ENCODE results near the gene TMEM151B. TPM values are rescaled to one million over a fixed set of nuclear protein-coding genes. Genes with fewer than 3 reads are reported as not detected.

The TMEM151B gene
- total and polyA plus RNA-seq, 2 of the 13 experiments (the other 11 are each of a cell fraction or from before 2014, with no cell fraction given): not detected

- H3K4me2 ChIP-seq (ENCODE audit: low read depth, low read length): no peak overlapping the region
- no peaks in the 10 kb centered on the region for H4K20me1 ChIP-seq (ENCODE audit: insufficient read depth, low read length)
- DNase-seq (ENCODE audit: low spot score) (no peak), FAIRE-seq (no peak), ATAC-seq (no peak)
- intact Hi-C loops (cut with micrococcal nuclease; ENCODE audit: unreplicated experiment): no loop called here
- no peak overlapping the region for H3K27ac ChIP-seq (ENCODE audit: extremely low read length, insufficient read depth, low read length)
- in situ Hi-C loops (cut with HindIII; ENCODE audit: extremely low pct_ligation_motif_present, low pct_unique_long_range_greater_than_20kb): no loop called here
- no TSS peak for BruUV-seq (replicated peaks)
- H3K4me1 ChIP-seq (ENCODE audit: insufficient read depth, low read length): no peaks in the 10 kb centered on the region
- no peaks in the 10 kb centered on the region for H3K9me3 ChIP-seq (ENCODE audit: low read length)
- no peaks in the 10 kb centered on the region for H3K79me2 ChIP-seq (ENCODE audit: insufficient read depth, low read length)
- 8% methylated on average over 1 of the region's 1 CpG for WGBS (ENCODE audit: low lambda C conversion rate)
- H3K36me3 ChIP-seq (replicated peaks in 1 of 2; ENCODE audit: control insufficient read depth in 1 of 2, insufficient read depth in 2 of 2, low read length in 2 of 2): no peaks in the 10 kb centered on the region
- no peak overlapping the region for H2AFZ ChIP-seq (ENCODE audit: low read length)
- ChIA-PET POLR2A (no interaction called here), CTCF (ENCODE audit: low intra/inter-chr PET ratio, low total read pairs) (no interaction called here)
- no peak for TF ChIP-seq SRY (CRISPR knock-in tag; IDR thresholded peaks at IDR 0.05)
- no peak for TF ChIP-seq THAP11 (CRISPR knock-in tag; IDR thresholded peaks at IDR 0.05)
- TF ChIP-seq TCF7 (IDR thresholded peaks at IDR 0.05; ENCODE audit: low read depth): no peak
- no peak for TF ChIP-seq CSRNP2 (CRISPR knock-in tag; conservative IDR thresholded peaks at IDR 0.05; ENCODE audit: low read depth)
- no peak overlapping the region for H3K4me3 ChIP-seq (replicated peaks in 1 of 3; ENCODE audit: insufficient read depth in 1 of 3, low read depth in 2 of 3, low read length in 3 of 3)
- H3K9ac ChIP-seq (ENCODE audit: insufficient read depth, low read depth, low read length): no peak overlapping the region
- H3K27me3 ChIP-seq (ENCODE audit: control insufficient read depth in 1 of 2, insufficient read depth in 2 of 2, low read length in 2 of 2): 0 out of 5 replicates have a peak, but pooled peaks cover 0 to 3% of the 10 kb centered on the region in 2 experiments
These were observed 86.2 kb downstream of the TMEM151B start for GRCh38 chr6:44356487-44356886.

MicroRNAs within 50 kb of the gene (microRNA counts, 767-probe panel; counts per million panel counts)
- microRNA hsa-miR-4647: not detected

Other genes with a start within 250 kb of the TMEM151B start
- 178 and 191 TPM in 2 replicates for gene MRPL14, start 143.0 kb upstream of the TMEM151B start, total RNA-seq (2016; rRNA removed; fragmentation: Illumina TruSeq; extraction: Trizol)
- gene MRPL14, start 143.0 kb upstream of the TMEM151B start, polyA plus RNA-seq (2011; rRNA removed): 157 and 166 TPM in 2 replicates
- gene TMEM63B, start 142.9 kb upstream of the TMEM151B start, total RNA-seq (2016; rRNA removed; fragmentation: Illumina TruSeq; extraction: Trizol): 13.9 and 27.4 TPM in 2 replicates
- gene TMEM63B, start 142.9 kb upstream of the TMEM151B start, polyA plus RNA-seq (2011; rRNA removed): 75.8 and 83.8 TPM in 2 replicates
- 0.07 TPM in 1 of 2 replicates, not detected in the other for gene CAPN11, start 111.6 kb upstream of the TMEM151B start, total RNA-seq (2016; rRNA removed; fragmentation: Illumina TruSeq; extraction: Trizol)
- 0.11 and 0.13 TPM in 2 replicates for gene CAPN11, start 111.6 kb upstream of the TMEM151B start, polyA plus RNA-seq (2011; rRNA removed)
- not detected in 2 replicates for gene MYMX, start 53.5 kb upstream of the TMEM151B start, total RNA-seq (2016; rRNA removed; fragmentation: Illumina TruSeq; extraction: Trizol)
- gene MYMX, start 53.5 kb upstream of the TMEM151B start, polyA plus RNA-seq (2011; rRNA removed): 0.14 TPM in 1 of 2 replicates, not detected in the other
- 23.1 and 43.2 TPM in 2 replicates for gene SLC29A1, start 46.9 kb upstream of the TMEM151B start, total RNA-seq (2016; rRNA removed; fragmentation: Illumina TruSeq; extraction: Trizol)
- gene SLC29A1, start 46.9 kb upstream of the TMEM151B start, polyA plus RNA-seq (2011; rRNA removed): 95.5 and 106 TPM in 2 replicates
- 1,472 and 2,212 TPM in 2 replicates for gene HSP90AB1, start 23.3 kb upstream of the TMEM151B start, total RNA-seq (2016; rRNA removed; fragmentation: Illumina TruSeq; extraction: Trizol)
- gene HSP90AB1, start 23.3 kb upstream of the TMEM151B start, polyA plus RNA-seq (2011; rRNA removed): 1,076 and 1,325 TPM in 2 replicates
- gene SLC35B2, start 12.9 kb upstream of the TMEM151B start, total RNA-seq (2016; rRNA removed; fragmentation: Illumina TruSeq; extraction: Trizol): 34.9 and 61.1 TPM in 2 replicates
- 148 and 168 TPM in 2 replicates for gene SLC35B2, start 12.9 kb upstream of the TMEM151B start, polyA plus RNA-seq (2011; rRNA removed)
- 14.5 and 15.0 TPM in 2 replicates for gene NFKBIE, start 4.9 kb upstream of the TMEM151B start, total RNA-seq (2016; rRNA removed; fragmentation: Illumina TruSeq; extraction: Trizol)
- gene NFKBIE, start 4.9 kb upstream of the TMEM151B start, polyA plus RNA-seq (2011; rRNA removed): 6.7 and 8.5 TPM in 2 replicates
- 13.7 and 24.1 TPM in 2 replicates for gene AARS2, start 42.9 kb downstream of the TMEM151B start, total RNA-seq (2016; rRNA removed; fragmentation: Illumina TruSeq; extraction: Trizol)
- gene AARS2, start 42.9 kb downstream of the TMEM151B start, polyA plus RNA-seq (2011; rRNA removed): 7.5 and 8.3 TPM in 2 replicates
- gene SPATS1, start 72.2 kb downstream of the TMEM151B start, total RNA-seq (2016; rRNA removed; fragmentation: Illumina TruSeq; extraction: Trizol): not detected in 2 replicates
- not detected in 2 replicates for gene SPATS1, start 72.2 kb downstream of the TMEM151B start, polyA plus RNA-seq (2011; rRNA removed)
- gene CDC5L, start 117.3 kb downstream of the TMEM151B start, total RNA-seq (2016; rRNA removed; fragmentation: Illumina TruSeq; extraction: Trizol): 34.2 and 54.5 TPM in 2 replicates
- 8.5 and 11.0 TPM in 2 replicates for gene CDC5L, start 117.3 kb downstream of the TMEM151B start, polyA plus RNA-seq (2011; rRNA removed)

All from HepG2 (cell line).